ENCODE data around the gene NCAPG2.
"Not testable (repeated sequence)": the region's sequence is repeated elsewhere in the genome, so short reads cannot be mapped to it uniquely, and the experiment has no call there.

Gene NCAPG2

GRCh38 chr7:158666966-158667678, 37.5 kb downstream of the NCAPG2 start:
- not testable (repeated sequence) for DNase-seq

- no peak for DNase-seq
These were observed 38.2 kb downstream of the NCAPG2 start for GRCh38 chr7:158666401-158666800.

GRCh38 chr7:158664406-158664805, 40.2 kb downstream of the NCAPG2 start:
- no peak for DNase-seq

- DNase-seq, result no peak
These were observed 41.2 kb downstream of the NCAPG2 start for GRCh38 chr7:158663428-158663741.

- no peak for DNase-seq
These were observed 41.8 kb downstream of the NCAPG2 start for GRCh38 chr7:158662610-158663427.

GRCh38 chr7:158658475-158658874, 46.1 kb downstream of the NCAPG2 start:
- no peak for DNase-seq

- no peak for DNase-seq
These were observed 47.3 kb downstream of the NCAPG2 start for GRCh38 chr7:158657189-158657746.

- no peak for DNase-seq
These were observed 48.6 kb downstream of the NCAPG2 start for GRCh38 chr7:158655931-158656441.

- DNase-seq, result no peak
These were observed 49.1 kb downstream of the NCAPG2 start for GRCh38 chr7:158655507-158655906.

- DNase-seq, result peak; percentile 46
These were observed 52.5 kb downstream of the NCAPG2 start for GRCh38 chr7:158651968-158652565.

- peak; percentile 69 for DNase-seq
These were observed 53.8 kb downstream of the NCAPG2 start for GRCh38 chr7:158650821-158651225.

GRCh38 chr7:158649279-158649678, 55.3 kb downstream of the NCAPG2 start:
- DNase-seq, result peak; percentile 88

- peak; percentile 37 for DNase-seq
These were observed 55.8 kb downstream of the NCAPG2 start for GRCh38 chr7:158648787-158649186.

- DNase-seq, result no peak
These were observed 56.4 kb downstream of the NCAPG2 start for GRCh38 chr7:158648168-158648567.

GRCh38 chr7:158647475-158647792, 57.2 kb downstream of the NCAPG2 start:
- DNase-seq, result no peak

GRCh38 chr7:158646766-158647474, 57.7 kb downstream of the NCAPG2 start:
- no peak for DNase-seq

GRCh38 chr7:158645842-158646241, 58.8 kb downstream of the NCAPG2 start:
- DNase-seq, result no peak

GRCh38 chr7:158642149-158642548, 62.5 kb downstream of the NCAPG2 start:
- no peak for DNase-seq

- DNase-seq, result no peak
These were observed 66.6 kb downstream of the NCAPG2 start for GRCh38 chr7:158638001-158638400.

- DNase-seq, result no peak
These were observed 71.3 kb downstream of the NCAPG2 start for GRCh38 chr7:158633055-158633956.

- DNase-seq, result no peak
These were observed 72.9 kb downstream of the NCAPG2 start for GRCh38 chr7:158631574-158632195.
